HepG2 (cell line): Measurements from ENCODE around the gene SELENOM. TPM values are rescaled to one million over a fixed set of nuclear protein-coding genes. Genes with fewer than 3 reads are reported as not detected.

Experiments
- CREM ChIP-seq, 2 experiments: sonication (generic) in 1 of 2; formaldehyde crosslinking in 1 of 2; IDR thresholded peaks; 2 replicates each; pipeline versions ENCODE4 v1.4.0 to v1.6.1; 2016 to 2020; ENCODE audit warnings: antibody characterized with exemption in 1 of 2, mild to moderate bottlenecking in 1 of 2, missing genetic modification reagents in 1 of 2
- CSRNP2 ChIP-seq: sonication (generic); formaldehyde crosslinking; conservative IDR thresholded peaks from 2 replicates; pipeline ENCODE4 v1.8.0; 2022; ENCODE audit warnings: low read depth, missing genetic modification reagents
- HCFC1 ChIP-seq: fragments of 150-350 bp; IDR thresholded peaks from 2 replicates; pipeline ENCODE4 v1.6.1; 2014; ENCODE audit warnings: low read depth, low read length
- IRF2 ChIP-seq: IDR thresholded peaks from 2 replicates; pipeline ENCODE4 v1.6.1; 2018; ENCODE audit warnings: missing genetic modification reagents, missing compliant biosample characterization
- KDM5A ChIP-seq: fragments of 200-600 bp; sonication (generic); IDR thresholded peaks from 2 replicates; pipeline ENCODE4 v1.7.0; 2018; ENCODE audit warnings: antibody characterized with exemption, mild to moderate bottlenecking, low read length, borderline replicate concordance
- LCORL ChIP-seq, 2 experiments: fragments of 450-650 bp in 1 of 2; sonication (generic) in 1 of 2; formaldehyde crosslinking in 1 of 2; IDR thresholded peaks; 2 replicates each; pipeline versions ENCODE4 v1.5.0 to v1.6.1; 2017 to 2020; ENCODE audit warnings: antibody characterized with exemption in 1 of 2, missing genetic modification reagents in 1 of 2
- MTA1 ChIP-seq: sonication (generic); formaldehyde crosslinking; IDR thresholded peaks from 2 replicates; pipeline ENCODE4 v1.4.0; 2020; ENCODE audit warnings: missing genetic modification reagents, mild to moderate bottlenecking, borderline replicate concordance
- MXD4 ChIP-seq: IDR thresholded peaks from 2 replicates; pipeline ENCODE4 v1.6.1; 2016; ENCODE audit warnings: mild to moderate bottlenecking, missing biosample characterization, missing genetic modification reagents
- POGZ ChIP-seq: sonication (generic); formaldehyde crosslinking; IDR thresholded peaks from 2 replicates; pipeline ENCODE4 v1.4.0; 2020; ENCODE audit warnings: mild to moderate bottlenecking, missing genetic modification reagents
- RAD51 ChIP-seq: fragments of 450-650 bp; IDR thresholded peaks from 2 replicates; pipeline ENCODE4 v1.6.1; 2016; ENCODE audit warnings: borderline replicate concordance
- REXO4 ChIP-seq: sonication (generic); formaldehyde crosslinking; IDR thresholded peaks from 2 replicates; pipeline ENCODE4 v1.8.0; 2022; ENCODE audit warnings: missing genetic modification reagents, mild to moderate bottlenecking, borderline replicate concordance
- RORA ChIP-seq: sonication (generic); formaldehyde crosslinking; IDR thresholded peaks from 2 replicates; pipeline ENCODE4 v1.5.0; 2020; ENCODE audit warnings: mild to moderate bottlenecking, missing genetic modification reagents, moderate library complexity
- SMARCE1 ChIP-seq: fragments of 450-650 bp; IDR thresholded peaks from 2 replicates; pipeline ENCODE4 v1.6.1; 2017; ENCODE audit warnings: borderline replicate concordance
- SNAI1 ChIP-seq: sonication (generic); formaldehyde crosslinking; IDR thresholded peaks from 2 replicates; pipeline ENCODE4 v1.5.0; 2020; ENCODE audit warnings: mild to moderate bottlenecking, missing genetic modification reagents, borderline replicate concordance
- TEAD2 ChIP-seq: sonication (generic); formaldehyde crosslinking; IDR thresholded peaks from 2 replicates; pipeline ENCODE4 v1.9.0; 2021; ENCODE audit warnings: missing genetic modification reagents
- ZBTB21 ChIP-seq: sonication (generic); formaldehyde crosslinking; IDR thresholded peaks from 2 replicates; pipeline ENCODE4 v1.4.0; 2020; ENCODE audit warnings: missing genetic modification reagents
- ZNF121 ChIP-seq: sonication (generic); formaldehyde crosslinking; IDR thresholded peaks from 2 replicates; pipeline ENCODE4 v1.5.0; 2020; ENCODE audit warnings: mild to moderate bottlenecking, missing genetic modification reagents
- ZNF230 ChIP-seq: sonication (generic); formaldehyde crosslinking; IDR thresholded peaks from 2 replicates; pipeline ENCODE4 v1.4.0; 2020; ENCODE audit warnings: mild to moderate bottlenecking, missing genetic modification reagents
- ZNF253 ChIP-seq: sonication (generic); formaldehyde crosslinking; IDR thresholded peaks from 2 replicates; pipeline ENCODE4 v1.8.0; 2022; ENCODE audit warnings: mild to moderate bottlenecking, missing genetic modification reagents, borderline replicate concordance
- ZNF30 ChIP-seq: sonication (generic); formaldehyde crosslinking; IDR thresholded peaks from 2 replicates; pipeline ENCODE4 v1.5.0; 2020; ENCODE audit warnings: mild to moderate bottlenecking, missing genetic modification reagents
- ZNF557 ChIP-seq: sonication (generic); formaldehyde crosslinking; IDR thresholded peaks from 2 replicates; pipeline ENCODE4 v1.4.0; 2020; ENCODE audit warnings: missing genetic modification reagents
- ZNF576 ChIP-seq: sonication (generic); formaldehyde crosslinking; IDR thresholded peaks from 2 replicates; pipeline ENCODE4 v1.4.0; 2020; ENCODE audit warnings: mild to moderate bottlenecking, missing genetic modification reagents
- ZNF660 ChIP-seq: sonication (generic); formaldehyde crosslinking; IDR thresholded peaks from 2 replicates; pipeline ENCODE4 v1.5.1; 2020; ENCODE audit warnings: mild to moderate bottlenecking, low read depth, missing genetic modification reagents, borderline replicate concordance
- ZNF746 ChIP-seq: sonication (generic); formaldehyde crosslinking; IDR thresholded peaks from 2 replicates; pipeline ENCODE4 v1.8.0; 2022; ENCODE audit warnings: mild to moderate bottlenecking, missing genetic modification reagents
- polyA plus RNA-seq, 8 experiments: library from polyadenylated mRNA; depleted of rRNA in 3 of 8; stranded (reverse) in 7 of 8; unstranded in 1 of 8; fragments of >200 nt; fragmentation: Illumina TruSeq in 4 of 8; extraction: Trizol in 4 of 8; gene quantifications; 2 replicates each; pipeline versions ENCODE4 v1.2.1 to v1.2.3, GENCODE V29; 2011 to 2016; ENCODE audit warnings: low read depth in 4 of 8, missing spikeins in 1 of 8, mixed read lengths in 1 of 8; ENCODE audit not compliant: insufficient read depth in 1 of 8
- total RNA-seq, 5 experiments: library from RNA; depleted of rRNA; stranded (reverse); fragments of >200 nt; fragmentation: Illumina TruSeq; extraction: Trizol; gene quantifications; 2 replicates each; pipeline ENCODE4 v1.2.3, GENCODE V29; 2016; ENCODE audit warnings: low read depth in 1 of 5
- TF ChIP-seq, protein P1 (sequence below), 2 experiments: sonication (generic) in 1 of 2; formaldehyde crosslinking in 1 of 2; IDR thresholded peaks; 2 replicates each; pipeline versions ENCODE4 v1.5.1 to v1.6.1; 2011 to 2020; ENCODE audit warnings: borderline replicate concordance in 1 of 2, low read depth in 1 of 2, low read length in 1 of 2, mild to moderate bottlenecking in 1 of 2, missing genetic modification reagents in 1 of 2, moderate library complexity in 1 of 2
- TF ChIP-seq, protein P2 (sequence below), 2 experiments: fragments of 450-650 bp in 1 of 2; sonication (generic) in 1 of 2; formaldehyde crosslinking; IDR thresholded peaks; 2 replicates each; pipeline versions ENCODE4 v1.5.0 to v1.8.0; 2020 to 2022; ENCODE audit warnings: mild to moderate bottlenecking in 1 of 2, missing genetic modification reagents in 1 of 2

The SELENOM gene
- total and polyA plus RNA-seq, 2 of the 13 experiments (the other 11 are each of a cell fraction or from before 2014, with no cell fraction given) = 4.1 to 4.3 TPM

DNA sequence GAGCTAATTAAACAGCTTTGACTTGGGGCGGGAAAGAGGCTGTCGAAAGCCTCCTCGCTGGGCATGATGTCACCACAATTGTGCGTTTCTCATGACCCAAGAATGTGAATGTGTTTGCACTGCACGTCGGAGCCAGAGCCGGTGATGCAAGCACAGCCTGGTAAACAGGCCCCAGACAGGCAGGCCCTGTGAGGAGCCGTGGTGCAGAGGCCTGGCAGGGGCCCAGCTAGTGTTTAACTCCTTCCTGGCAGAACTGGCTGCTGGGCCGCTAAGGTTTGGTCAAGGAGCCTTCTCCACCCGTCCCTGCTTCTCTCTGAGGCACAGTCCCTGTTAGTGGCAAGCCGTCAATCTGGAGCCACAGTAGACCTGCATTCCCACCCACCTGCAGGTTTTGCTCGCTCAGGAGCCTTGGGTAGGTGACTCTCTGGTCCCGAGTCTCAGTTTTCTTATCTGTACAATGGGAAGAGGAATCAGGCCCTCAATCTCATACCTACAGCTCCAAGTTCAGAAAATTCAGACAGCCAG lies 51.7 kb downstream of the SELENOM start (continued):
- TF ChIP-seq CSRNP2 (CRISPR knock-in tag) (no peak), ZNF557 (no peak), REXO4 (CRISPR knock-in tag) (no peak), LCORL (IDR thresholded peaks at IDR 0.05) (no peak), LCORL (CRISPR knock-in tag; IDR thresholded peaks at IDR 0.05) (peak; percentile 89), SNAI1 (CRISPR knock-in tag) (peak; percentile 71; the same call in 1 of the 2 replicates), ZBTB21 (CRISPR knock-in tag) (peak; percentile 100), TEAD2 (CRISPR knock-in tag) (no peak), CREM (IDR thresholded peaks at IDR 0.05) (peak; percentile 94), CREM (CRISPR knock-in tag; IDR thresholded peaks at IDR 0.05) (no peak), ZNF30 (CRISPR knock-in tag) (no peak), MTA1 (CRISPR knock-in tag) (peak; percentile 83; the same call in 1 of the 2 replicates), ZNF253 (CRISPR knock-in tag) (peak; percentile 59; the same call in 1 of the 2 replicates), ZNF230 (CRISPR knock-in tag) (peak; percentile 87; the same call in 1 of the 2 replicates), IRF2 (CRISPR knock-in tag) (peak; percentile 93), HCFC1 (no peak), KDM5A (no peak), ZNF121 (CRISPR knock-in tag) (peak; percentile 47; the same call in 1 of the 2 replicates), RORA (CRISPR knock-in tag) (no peak), ZNF576 (no peak), ZNF660 (CRISPR knock-in tag) (no peak), MXD4 (peak; percentile 57), POGZ (CRISPR knock-in tag) (peak; percentile 85), SMARCE1 (no peak), ZNF746 (CRISPR knock-in tag) (peak; percentile 94), RAD51 (no peak)
- TF ChIP-seq, protein P1, sequence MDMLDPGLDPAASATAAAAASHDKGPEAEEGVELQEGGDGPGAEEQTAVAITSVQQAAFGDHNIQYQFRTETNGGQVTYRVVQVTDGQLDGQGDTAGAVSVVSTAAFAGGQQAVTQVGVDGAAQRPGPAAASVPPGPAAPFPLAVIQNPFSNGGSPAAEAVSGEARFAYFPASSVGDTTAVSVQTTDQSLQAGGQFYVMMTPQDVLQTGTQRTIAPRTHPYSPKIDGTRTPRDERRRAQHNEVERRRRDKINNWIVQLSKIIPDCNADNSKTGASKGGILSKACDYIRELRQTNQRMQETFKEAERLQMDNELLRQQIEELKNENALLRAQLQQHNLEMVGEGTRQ (IDR thresholded peaks at IDR 0.05; ENCODE audit: low read depth, low read length) = no peak
- TF ChIP-seq, protein P1 (CRISPR knock-in tag; IDR thresholded peaks at IDR 0.05; ENCODE audit: borderline replicate concordance) = no peak
- TF ChIP-seq, protein P2, sequence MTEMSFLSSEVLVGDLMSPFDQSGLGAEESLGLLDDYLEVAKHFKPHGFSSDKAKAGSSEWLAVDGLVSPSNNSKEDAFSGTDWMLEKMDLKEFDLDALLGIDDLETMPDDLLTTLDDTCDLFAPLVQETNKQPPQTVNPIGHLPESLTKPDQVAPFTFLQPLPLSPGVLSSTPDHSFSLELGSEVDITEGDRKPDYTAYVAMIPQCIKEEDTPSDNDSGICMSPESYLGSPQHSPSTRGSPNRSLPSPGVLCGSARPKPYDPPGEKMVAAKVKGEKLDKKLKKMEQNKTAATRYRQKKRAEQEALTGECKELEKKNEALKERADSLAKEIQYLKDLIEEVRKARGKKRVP (CRISPR knock-in tag; IDR thresholded peaks at IDR 0.05) = peak in 1 of 2 experiments; percentile 97; a peak in 2 of 4 replicates
